ENCODE results near the gene ATXN1.
"Not testable (repeated sequence)": the region's sequence is repeated elsewhere in the genome, so short reads cannot be mapped to it uniquely, and the experiment has no call there.

Gene ATXN1

DNA sequence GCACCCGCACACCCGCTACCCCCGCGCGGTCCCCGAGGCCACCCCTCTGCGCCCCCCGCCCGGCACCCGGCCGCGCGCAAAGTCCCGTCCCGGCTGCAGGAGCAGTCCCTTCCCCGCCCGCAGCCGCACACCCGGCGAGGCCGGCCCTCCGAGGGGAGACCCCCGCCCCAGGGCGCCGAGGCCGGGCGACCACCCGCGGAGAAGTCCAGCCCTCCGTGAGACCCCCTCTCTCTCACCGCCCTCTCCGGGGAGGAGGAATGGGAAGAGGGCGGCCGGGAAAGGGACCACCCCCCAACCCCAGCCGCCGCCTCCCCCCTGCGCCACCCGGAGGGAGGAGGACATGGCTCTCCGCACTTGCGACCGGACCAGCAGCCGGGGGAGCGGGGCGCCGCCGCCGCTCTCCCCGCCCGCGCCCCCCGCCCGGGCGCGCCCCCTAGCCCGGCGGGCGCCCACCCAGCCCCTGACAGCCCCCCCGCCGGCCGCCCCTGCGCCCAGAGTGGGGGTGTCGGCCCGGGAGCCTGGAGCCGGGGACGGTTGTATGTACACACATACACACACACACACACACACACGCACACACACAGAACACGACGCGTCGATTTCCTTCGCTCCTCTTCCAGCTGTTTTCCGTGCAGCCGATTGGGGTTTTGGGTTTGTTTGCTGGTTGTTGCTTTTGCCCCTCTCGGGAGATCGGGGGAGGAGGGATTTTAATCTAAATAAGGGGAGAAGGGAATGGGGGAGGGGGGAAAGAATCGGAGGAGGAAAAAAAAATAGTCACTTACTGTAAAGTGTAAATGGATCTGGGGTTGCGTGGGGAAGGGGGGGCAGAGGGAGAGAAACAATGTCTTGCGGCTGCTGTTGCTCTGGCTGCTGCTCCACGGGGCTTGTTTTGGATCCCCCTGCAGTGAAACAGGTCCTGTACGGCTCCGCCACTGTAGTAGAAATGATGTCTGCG, at the start of gene ATXN1:
TSS of gene ATXN1 (minus strand) at position 945 of the 955 bp plus-strand sequence.
- DNase-seq (ENCODE audit: low spot score), result peak; percentile 57

- DNase-seq (ENCODE audit: low spot score), result no peak
Observed at GRCh38 chr6:16810411-16810810, 49.2 kb upstream of the ATXN1 start.

- DNase-seq (ENCODE audit: low spot score), result no peak
Observed at GRCh38 chr6:16809753-16810358, 48.6 kb upstream of the ATXN1 start.

DNA sequence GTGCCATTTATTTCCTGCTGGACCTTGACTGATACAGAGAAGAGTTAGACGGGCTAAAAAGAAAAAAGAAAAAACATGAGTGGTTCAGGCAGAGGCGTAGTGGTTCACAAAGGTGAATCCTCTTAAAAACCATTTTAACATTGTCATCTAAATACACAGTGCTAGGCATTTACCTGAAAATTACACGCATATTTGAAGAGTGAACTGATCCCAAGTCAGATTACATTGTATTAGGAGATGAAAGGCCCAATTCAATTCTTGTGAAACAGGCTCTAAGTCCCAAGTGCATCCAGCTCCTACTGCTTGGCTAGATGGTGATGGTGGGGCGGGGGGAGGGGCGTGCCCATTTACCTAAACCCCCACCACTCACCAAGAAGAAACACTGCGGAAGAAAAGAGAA, 46.7 kb upstream of the ATXN1 start:
- DNase-seq (ENCODE audit: low spot score), result no peak

DNA sequence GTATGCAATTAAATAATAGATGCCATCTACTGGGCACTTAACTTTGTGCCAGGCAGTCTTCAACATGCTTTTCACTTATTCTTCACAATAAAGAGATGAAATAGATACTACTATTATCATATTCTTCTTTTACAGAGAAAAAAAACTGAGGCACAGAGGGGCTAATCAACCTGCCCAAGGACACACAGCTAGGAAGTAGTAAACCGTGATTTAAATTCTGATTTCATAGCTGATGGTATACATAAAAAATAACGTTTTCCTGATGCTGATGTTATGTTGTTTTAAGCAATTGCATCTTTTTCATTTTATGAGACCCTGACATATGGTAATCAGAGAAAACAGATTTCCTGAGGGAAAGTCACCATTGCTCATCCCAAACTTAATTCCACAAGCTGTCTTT, 45.1 kb upstream of the ATXN1 start:
- no peak for DNase-seq (ENCODE audit: low spot score)

GRCh38 chr6:16805243-16805950, 44.1 kb upstream of the ATXN1 start:
- DNase-seq (ENCODE audit: low spot score), result no peak

GRCh38 chr6:16804546-16805242, 43.4 kb upstream of the ATXN1 start:
- DNase-seq (ENCODE audit: low spot score), result no peak

DNA sequence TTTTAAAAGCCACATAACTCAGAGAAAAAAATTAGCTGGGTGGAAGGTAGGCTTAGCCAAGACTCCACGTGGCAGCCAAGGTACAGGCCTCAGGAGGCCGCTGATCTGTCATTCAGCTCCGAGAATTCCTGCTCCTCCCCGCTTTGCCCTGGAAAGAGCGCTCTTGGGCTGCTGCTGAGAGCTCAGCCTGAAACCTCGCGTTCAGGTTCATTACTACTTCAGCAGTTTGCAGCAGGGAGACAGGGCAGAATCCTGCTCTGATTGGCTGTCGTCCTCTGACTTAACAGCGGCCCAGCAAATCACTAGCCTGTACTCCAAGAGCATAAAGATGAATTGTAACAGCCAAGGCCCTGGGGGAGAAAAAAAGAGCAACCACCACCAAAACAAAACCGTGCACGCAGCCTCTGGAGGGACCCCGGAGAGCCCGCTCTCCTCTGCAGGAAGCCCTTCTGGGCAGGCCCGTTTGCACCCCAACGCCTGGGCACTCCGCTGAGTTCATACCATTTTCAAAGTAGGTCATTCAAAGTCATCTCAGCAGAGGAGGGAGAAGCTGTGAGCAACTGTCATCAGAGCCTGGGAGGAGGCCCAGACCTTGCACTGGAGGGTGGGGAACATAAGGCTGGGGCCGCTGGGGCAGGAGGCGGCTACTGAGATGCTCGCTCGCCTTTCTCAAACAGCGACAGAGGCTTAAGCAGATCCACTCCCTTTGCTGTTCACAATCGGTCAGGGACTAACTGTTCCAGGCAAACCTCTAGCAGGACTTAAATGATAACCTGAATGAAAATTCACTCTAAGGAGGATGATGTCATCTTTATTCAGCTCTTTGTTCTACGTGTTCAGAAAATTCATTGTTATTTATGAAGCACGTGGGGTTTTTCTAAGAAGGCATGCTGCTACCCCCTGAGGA, 42.3 kb upstream of the ATXN1 start:
- DNase-seq (ENCODE audit: low spot score), result peak; percentile 8

GRCh38 chr6:16802071-16802470, 40.8 kb upstream of the ATXN1 start:
- DNase-seq (ENCODE audit: low spot score), result peak; percentile 36

GRCh38 chr6:16800942-16801341, 39.7 kb upstream of the ATXN1 start:
- no peak for DNase-seq (ENCODE audit: low spot score)

- no peak for DNase-seq (ENCODE audit: low spot score)
Observed at GRCh38 chr6:16800341-16800740, 39.1 kb upstream of the ATXN1 start.

GRCh38 chr6:16799279-16800193, 38.3 kb upstream of the ATXN1 start:
- peak; percentile 12 for DNase-seq (ENCODE audit: low spot score)

DNA sequence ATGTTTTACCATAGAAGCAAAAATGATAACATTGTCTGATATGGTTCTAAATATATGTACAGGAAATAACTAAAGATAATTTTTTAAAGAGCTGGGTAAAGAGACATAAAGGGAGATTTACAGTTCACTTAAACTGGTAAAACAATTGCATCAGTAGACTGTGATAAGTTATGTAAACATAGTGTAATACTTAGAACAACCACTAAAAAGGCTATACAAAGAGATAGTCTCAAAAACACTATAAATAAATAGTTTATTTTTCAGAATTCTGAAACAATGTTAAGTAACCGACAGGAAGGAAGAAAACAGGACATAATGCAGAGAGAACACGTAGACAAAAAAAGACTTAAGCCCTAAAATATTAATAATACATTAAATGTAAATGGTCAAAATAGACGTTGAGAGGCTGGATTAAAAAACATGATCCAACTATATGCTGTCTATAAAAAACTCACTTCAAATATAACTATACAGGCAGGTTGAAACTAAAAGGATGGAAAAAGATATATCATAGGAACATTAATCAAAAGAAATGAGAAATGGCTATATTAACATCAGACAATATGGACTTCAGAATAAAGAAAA, 32.7 kb upstream of the ATXN1 start:
- DNase-seq (ENCODE audit: low spot score), result no peak

DNA sequence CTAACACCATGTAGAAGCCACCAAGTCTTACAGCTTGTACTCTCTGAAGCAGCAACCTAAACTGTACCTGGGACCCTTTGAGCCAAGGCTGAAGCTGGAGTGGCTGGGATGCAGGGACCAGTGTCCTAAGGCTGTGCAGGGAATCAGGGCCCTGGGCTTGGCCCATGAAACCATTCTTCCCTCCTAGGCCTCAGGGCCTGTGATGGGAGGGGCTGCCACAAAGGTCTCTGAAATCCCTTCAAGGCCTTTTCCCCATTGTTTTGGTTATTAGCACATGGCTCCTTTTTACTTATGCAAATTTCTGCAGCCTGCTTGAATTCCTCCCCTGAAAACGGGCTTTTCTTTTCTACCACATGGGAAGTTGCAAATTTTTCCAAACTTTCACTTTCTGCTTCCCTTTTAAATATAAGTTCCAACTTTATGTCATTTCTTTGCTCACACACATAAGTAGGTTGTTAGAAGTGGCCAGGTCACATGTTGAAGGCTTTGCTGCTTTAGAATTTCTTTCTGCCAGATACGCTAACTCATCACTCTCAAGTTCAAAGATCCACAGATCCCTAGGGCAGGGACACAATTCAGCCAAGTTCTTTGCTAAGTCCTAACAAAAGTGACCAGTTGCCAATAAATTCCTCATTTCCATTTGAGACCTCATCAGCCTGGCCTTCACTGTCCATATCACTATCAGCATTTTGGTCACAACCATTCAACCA, 28.2 kb upstream of the ATXN1 start:
- no peak for DNase-seq (ENCODE audit: low spot score)

- no peak for DNase-seq (ENCODE audit: low spot score)
Observed at GRCh38 chr6:16787128-16787682, 25.9 kb upstream of the ATXN1 start.

GRCh38 chr6:16785496-16785895, 24.2 kb upstream of the ATXN1 start:
- no peak for DNase-seq (ENCODE audit: low spot score)

- DNase-seq (ENCODE audit: low spot score), result not testable (repeated sequence)
Observed at GRCh38 chr6:16784957-16785356, 23.7 kb upstream of the ATXN1 start.

GRCh38 chr6:16783952-16784565, 22.8 kb upstream of the ATXN1 start:
- DNase-seq (ENCODE audit: low spot score), result no peak
